HEK293 (cell line): ENCODE data around the gene PDE11A.

Experiments used
- CTCF ChIA-PET: fragments of 350-600 bp; formaldehyde crosslinking; extraction: SDS; loops from one replicate; lab custom pipeline; 2021; ENCODE audit warnings: antibody characterized with exemption; lab: Yijun Ruan, JAX
- POLR2A ChIA-PET: fragments of 300-600 bp; formaldehyde crosslinking; extraction: SDS; loops from one replicate; lab custom pipeline; 2020; ENCODE audit warnings: antibody characterized with exemption, inconsistent platforms; lab: Yijun Ruan, JAX
- H3K27ac ChIP-seq: fragments of 200-500 bp; sonication (Bioruptor generic); 2 replicates; pipeline ENCODE4 v1.5.1; 2014; ENCODE audit warnings: low read depth, low read length, control low read depth, inconsistent platforms; ENCODE audit errors: extremely low read depth
- H3K36me3 ChIP-seq, 2 experiments: fragments of 200-500 bp in 1 of 2; sonication (Bioruptor generic) in 1 of 2; 1 replicate in 1 of 2; 2 replicates in 1 of 2; pipeline ENCODE4 v1.5.1; 2014 to 2017; ENCODE audit warnings: inconsistent platforms in 2 of 2, low read length in 2 of 2; ENCODE audit not compliant: control insufficient read depth in 2 of 2, insufficient read depth in 1 of 2
- H3K4me1 ChIP-seq: fragments of 200-500 bp; sonication (Bioruptor generic); 2 replicates; pipeline ENCODE4 v1.5.1; 2014; ENCODE audit warnings: mild to moderate bottlenecking, low read length, inconsistent platforms; ENCODE audit not compliant: control insufficient read depth, insufficient read depth
- H3K4me3 ChIP-seq: 2 replicates; pipeline ENCODE4 v1.5.1; 2011; ENCODE audit warnings: low read depth, mild to moderate bottlenecking, control low read depth, low read length, moderate library complexity
- H3K9me3 ChIP-seq: fragments of 200-500 bp; sonication (Bioruptor generic); 2 replicates; pipeline ENCODE4 v1.5.1; 2014; ENCODE audit warnings: low read depth, low read length, inconsistent platforms; ENCODE audit not compliant: control insufficient read depth, insufficient read depth
- BCL11B ChIP-seq: fragments of 450-650 bp; formaldehyde crosslinking; IDR thresholded peaks from 2 replicates; pipeline ENCODE4 v1.5.1; 2016; ENCODE audit warnings: low read depth, missing biosample characterization, missing genetic modification characterization
- GLIS2 ChIP-seq: fragments of 450-650 bp; formaldehyde crosslinking; IDR thresholded peaks from 2 replicates; pipeline ENCODE4 v1.5.1; 2016; ENCODE audit warnings: missing biosample characterization, missing genetic modification characterization
- ZEB2 ChIP-seq: fragments of 450-650 bp; formaldehyde crosslinking; IDR thresholded peaks from 2 replicates; pipeline ENCODE4 v1.5.1; 2016; ENCODE audit warnings: missing biosample characterization, missing genetic modification characterization
- ZNF140 ChIP-seq: fragments of 450-650 bp; formaldehyde crosslinking; IDR thresholded peaks from 2 replicates; pipeline ENCODE4 v1.5.1; 2016; ENCODE audit warnings: missing biosample characterization, missing genetic modification characterization
- ZNF157 ChIP-seq: fragments of 450-650 bp; formaldehyde crosslinking; IDR thresholded peaks from 2 replicates; pipeline ENCODE4 v1.5.1; 2016; ENCODE audit warnings: missing biosample characterization, missing genetic modification characterization
- ZNF274 ChIP-seq, 2 experiments: fragments of 200-500 bp in 1 of 2; fragments of 450-650 bp in 1 of 2; sonication (Bioruptor generic) in 1 of 2; formaldehyde crosslinking in 1 of 2; IDR thresholded peaks; 2 replicates each; pipeline versions ENCODE4 v1.5.1 to v1.6.1; 2014 to 2016; ENCODE audit warnings: borderline replicate concordance in 1 of 2, inconsistent platforms in 1 of 2, low read length in 1 of 2, missing biosample characterization in 1 of 2, missing genetic modification characterization in 1 of 2
- ZNF366 ChIP-seq: fragments of 450-650 bp; formaldehyde crosslinking; conservative IDR thresholded peaks from 2 replicates; pipeline ENCODE4 v1.5.1; 2016; ENCODE audit warnings: missing biosample characterization, missing genetic modification characterization
- ZNF394 ChIP-seq: fragments of 450-650 bp; formaldehyde crosslinking; IDR thresholded peaks from 2 replicates; pipeline ENCODE4 v1.5.1; 2016; ENCODE audit warnings: missing biosample characterization, missing genetic modification characterization, mild to moderate bottlenecking, moderate library complexity, borderline replicate concordance
- ZNF558 ChIP-seq: fragments of 450-650 bp; formaldehyde crosslinking; IDR thresholded peaks from 2 replicates; pipeline ENCODE4 v1.5.1; 2016; ENCODE audit warnings: missing biosample characterization, missing genetic modification characterization
- ZNF654 ChIP-seq: fragments of 450-650 bp; formaldehyde crosslinking; IDR thresholded peaks from 2 replicates; pipeline ENCODE4 v1.5.1; 2016; ENCODE audit warnings: low read depth, missing biosample characterization, missing genetic modification characterization
- ZNF664 ChIP-seq: fragments of 450-650 bp; formaldehyde crosslinking; IDR thresholded peaks from 2 replicates; pipeline ENCODE4 v1.5.1; 2016; ENCODE audit warnings: missing biosample characterization, missing genetic modification characterization
- ZNF707 ChIP-seq: fragments of 450-650 bp; formaldehyde crosslinking; IDR thresholded peaks from 2 replicates; pipeline ENCODE4 v1.5.1; 2016; ENCODE audit warnings: missing biosample characterization, missing genetic modification characterization
- TF ChIP-seq, protein P1 (sequence below): fragments of 450-650 bp; formaldehyde crosslinking; IDR thresholded peaks from 2 replicates; pipeline ENCODE4 v1.5.1; 2016; ENCODE audit warnings: missing biosample characterization, missing genetic modification characterization
- TF ChIP-seq, protein P2 (sequence below): fragments of 450-650 bp; formaldehyde crosslinking; IDR thresholded peaks from 2 replicates; pipeline ENCODE4 v1.5.1; 2016; ENCODE audit warnings: missing biosample characterization, missing genetic modification characterization

The PDE11A gene

GRCh38 chr2:177799531-177799930, 273.0 kb downstream of the PDE11A start:
- H3K36me3 ChIP-seq = no peaks in the 10 kb centered on the region
- peak; percentile 21; the same call in 1 of the 2 replicates for TF ChIP-seq ZNF654 (tag by site-specific recombination)
- TF ChIP-seq ZNF707 (tag by site-specific recombination) = no peak
- no peak for TF ChIP-seq ZNF558
- no peak for TF ChIP-seq ZNF274 (IDR thresholded peaks at IDR 0.05; ENCODE audit: low read length)
- no peak for TF ChIP-seq ZNF274 (tag by site-specific recombination; IDR thresholded peaks at IDR 0.05; ENCODE audit: borderline replicate concordance)
- no peak for TF ChIP-seq ZNF157
- no peak for TF ChIP-seq BCL11B (tag by site-specific recombination)
- TF ChIP-seq ZNF366 (tag by site-specific recombination) = no peak
- TF ChIP-seq, protein P1, sequence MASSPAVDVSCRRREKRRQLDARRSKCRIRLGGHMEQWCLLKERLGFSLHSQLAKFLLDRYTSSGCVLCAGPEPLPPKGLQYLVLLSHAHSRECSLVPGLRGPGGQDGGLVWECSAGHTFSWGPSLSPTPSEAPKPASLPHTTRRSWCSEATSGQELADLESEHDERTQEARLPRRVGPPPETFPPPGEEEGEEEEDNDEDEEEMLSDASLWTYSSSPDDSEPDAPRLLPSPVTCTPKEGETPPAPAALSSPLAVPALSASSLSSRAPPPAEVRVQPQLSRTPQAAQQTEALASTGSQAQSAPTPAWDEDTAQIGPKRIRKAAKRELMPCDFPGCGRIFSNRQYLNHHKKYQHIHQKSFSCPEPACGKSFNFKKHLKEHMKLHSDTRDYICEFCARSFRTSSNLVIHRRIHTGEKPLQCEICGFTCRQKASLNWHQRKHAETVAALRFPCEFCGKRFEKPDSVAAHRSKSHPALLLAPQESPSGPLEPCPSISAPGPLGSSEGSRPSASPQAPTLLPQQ (tag by site-specific recombination) = no peak
- no peak for TF ChIP-seq ZNF394 (tag by site-specific recombination)
- TF ChIP-seq, protein P2, sequence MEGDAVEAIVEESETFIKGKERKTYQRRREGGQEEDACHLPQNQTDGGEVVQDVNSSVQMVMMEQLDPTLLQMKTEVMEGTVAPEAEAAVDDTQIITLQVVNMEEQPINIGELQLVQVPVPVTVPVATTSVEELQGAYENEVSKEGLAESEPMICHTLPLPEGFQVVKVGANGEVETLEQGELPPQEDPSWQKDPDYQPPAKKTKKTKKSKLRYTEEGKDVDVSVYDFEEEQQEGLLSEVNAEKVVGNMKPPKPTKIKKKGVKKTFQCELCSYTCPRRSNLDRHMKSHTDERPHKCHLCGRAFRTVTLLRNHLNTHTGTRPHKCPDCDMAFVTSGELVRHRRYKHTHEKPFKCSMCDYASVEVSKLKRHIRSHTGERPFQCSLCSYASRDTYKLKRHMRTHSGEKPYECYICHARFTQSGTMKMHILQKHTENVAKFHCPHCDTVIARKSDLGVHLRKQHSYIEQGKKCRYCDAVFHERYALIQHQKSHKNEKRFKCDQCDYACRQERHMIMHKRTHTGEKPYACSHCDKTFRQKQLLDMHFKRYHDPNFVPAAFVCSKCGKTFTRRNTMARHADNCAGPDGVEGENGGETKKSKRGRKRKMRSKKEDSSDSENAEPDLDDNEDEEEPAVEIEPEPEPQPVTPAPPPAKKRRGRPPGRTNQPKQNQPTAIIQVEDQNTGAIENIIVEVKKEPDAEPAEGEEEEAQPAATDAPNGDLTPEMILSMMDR = peak; percentile 32; the same call in 1 of the 2 replicates
- ChIA-PET CTCF (interaction anchor here (0.6 to 2.1 kb wide), 16 partner anchors 9 to 712 kb away, joined by 3 to 16 read pairs (median 4); no protein-coding TSS in a partner anchor), POLR2A (no interaction called here)
- H3K4me1 ChIP-seq = no peaks in the 10 kb centered on the region
- no peak overlapping the region for H3K27ac ChIP-seq
- no peaks in the 10 kb centered on the region for H3K9me3 ChIP-seq
- H3K4me3 ChIP-seq = no peak overlapping the region

GRCh38 chr2:177797808-177798207, 274.8 kb downstream of the PDE11A start:
- Histone ChIP-seq H3K9me3 (no peaks in the 10 kb centered on the region), H3K27ac (no peak overlapping the region), H3K4me3 (no peak overlapping the region), H3K36me3 (no peaks in the 10 kb centered on the region), H3K4me1 (no peaks in the 10 kb centered on the region)
- ChIA-PET CTCF (interaction anchor here (0.8 to 1.2 kb wide), 3 partner anchors 11 to 617 kb away, joined by 3 to 6 read pairs (median 4); no protein-coding TSS in a partner anchor), POLR2A (no interaction called here)
- TF ChIP-seq ZNF140 (no peak), ZNF394 (tag by site-specific recombination) (no peak), ZNF664 (tag by site-specific recombination) (no peak), GLIS2 (no peak)
- TF ChIP-seq, protein P1 (tag by site-specific recombination) = no peak

GRCh38 chr2:177796654-177797415, 275.7 kb downstream of the PDE11A start:
- CTCF ChIA-PET = interaction anchor here (0.6 to 0.8 kb wide), 2 partner anchors 231 to 272 kb away, joined by 3 to 4 read pairs; no protein-coding TSS in a partner anchor
- no peak overlapping the region for H3K4me3 ChIP-seq

More at GRCh38 chr2:177796654-177797415, 275.7 kb downstream of the PDE11A start:
- H3K4me1 ChIP-seq = no peaks in the 10 kb centered on the region
- H3K9me3 ChIP-seq = no peaks in the 10 kb centered on the region
- TF ChIP-seq ZEB2 (tag by site-specific recombination) = no peak
- no peaks in the 10 kb centered on the region for H3K36me3 ChIP-seq
- POLR2A ChIA-PET = no interaction called here
- no peak overlapping the region for H3K27ac ChIP-seq
